Stimulated activated naive CD8-positive, alpha-beta T cell treated with anti-CD3 and anti-CD28 coated beads, Interleukin-15, Interleukin-2, amounts not matched to agents 100 ng/mL and 50 ng/mL, for 24 hours (primary cell): ENCODE measurements around the gene DUS1L.

Source experiments
- H3K27ac Mint-ChIP-seq: one replicate; pipeline ENCODE4 v1.8.0; 2021; ENCODE audit warnings: mild to moderate bottlenecking, mixed read lengths
- H3K27me3 Mint-ChIP-seq: one replicate; pipeline ENCODE4 v1.8.0; 2021; ENCODE audit warnings: mixed read lengths
- H3K36me3 Mint-ChIP-seq: one replicate; pipeline ENCODE4 v1.8.0; 2021; ENCODE audit warnings: low read depth, mixed read lengths
- H3K4me1 Mint-ChIP-seq: one replicate; pipeline ENCODE4 v1.8.0; 2021; ENCODE audit warnings: low read depth, mixed read lengths
- H3K4me3 Mint-ChIP-seq: one replicate; pipeline ENCODE4 v1.8.0; 2021; ENCODE audit warnings: mild to moderate bottlenecking, mixed read lengths
- H3K9me3 Mint-ChIP-seq: one replicate; pipeline ENCODE4 v1.8.0; 2021; ENCODE audit warnings: mixed read lengths

DUS1L gene

GRCh38 chr17:82085931-82086764 is 20.5 kb upstream of the DUS1L start:
- no peaks in the 10 kb centered on the region for H3K9me3 Mint-ChIP-seq
- no peaks in the 10 kb centered on the region for H3K4me1 Mint-ChIP-seq
- no peak overlapping the region for H3K27ac Mint-ChIP-seq
- H3K4me3 Mint-ChIP-seq, result no peak overlapping the region
- H3K27me3 Mint-ChIP-seq, result no peaks in the 10 kb centered on the region
- H3K36me3 Mint-ChIP-seq, result peaks cover 4% of the 10 kb centered on the region

GRCh38 chr17:82085031-82085861 is 19.6 kb upstream of the DUS1L start:
- H3K36me3 Mint-ChIP-seq, result peaks cover 4% of the 10 kb centered on the region

GRCh38 chr17:82084373-82085030 is 18.9 kb upstream of the DUS1L start:
- Mint-ChIP-seq H3K36me3 (peaks cover 11% of the 10 kb centered on the region), H3K27me3 (no peaks in the 10 kb centered on the region)

More at GRCh38 chr17:82085031-82085861, 19.6 kb upstream of the DUS1L start:
- Mint-ChIP-seq H3K4me3 (no peak overlapping the region), H3K27ac (no peak overlapping the region), H3K9me3 (no peaks in the 10 kb centered on the region), H3K27me3 (no peaks in the 10 kb centered on the region), H3K4me1 (no peaks in the 10 kb centered on the region)

DNA sequence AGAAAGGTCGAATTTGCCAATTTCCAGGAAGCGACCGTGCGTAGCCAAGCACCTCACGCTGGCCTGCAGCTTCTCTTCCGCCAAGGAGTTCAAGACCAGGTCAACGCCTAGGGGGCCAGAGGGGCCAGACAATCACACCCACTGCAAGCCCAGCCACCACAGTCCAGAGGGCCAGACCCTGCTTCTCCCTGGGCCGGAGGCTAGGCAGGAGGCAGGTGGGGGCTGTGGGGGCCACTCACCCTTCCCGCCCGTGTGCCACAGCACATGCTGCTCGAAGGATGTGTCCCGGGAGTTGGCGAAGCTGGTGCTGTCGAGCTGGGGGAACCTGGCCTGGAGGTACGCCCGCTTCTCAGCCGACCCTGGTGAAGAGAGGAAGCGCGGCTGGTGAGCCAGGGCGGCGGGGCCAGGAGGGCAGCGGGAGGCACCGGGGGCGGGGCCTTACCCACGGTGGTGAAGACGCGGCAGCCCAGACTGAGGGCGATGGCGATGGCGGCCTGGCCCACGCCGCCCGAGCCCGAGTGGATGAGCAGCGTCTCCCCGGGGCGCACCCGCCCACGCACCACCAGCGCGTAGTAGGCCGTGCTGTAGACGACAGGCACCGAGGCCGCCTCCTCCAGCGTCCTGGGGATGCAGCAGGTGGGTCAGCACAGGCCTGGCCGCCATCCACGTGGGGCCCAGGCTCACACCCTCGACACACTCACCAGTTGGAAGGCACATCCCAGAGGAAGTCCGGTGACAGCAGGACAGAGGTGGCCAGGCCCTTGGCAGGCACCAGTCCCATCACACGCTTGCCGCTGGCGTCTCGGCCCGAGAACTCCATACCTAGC is 18.1 kb upstream of the DUS1L start:
- H3K36me3 Mint-ChIP-seq, result peaks cover 12% of the 10 kb centered on the region
- no peaks in the 10 kb centered on the region for H3K9me3 Mint-ChIP-seq
- no peak overlapping the region for H3K4me3 Mint-ChIP-seq
- H3K27ac Mint-ChIP-seq, result no peak overlapping the region
- no peaks in the 10 kb centered on the region for H3K27me3 Mint-ChIP-seq
- no peaks in the 10 kb centered on the region for H3K4me1 Mint-ChIP-seq

More at GRCh38 chr17:82084373-82085030, 18.9 kb upstream of the DUS1L start:
- H3K9me3 Mint-ChIP-seq, result no peaks in the 10 kb centered on the region
- no peak overlapping the region for H3K4me3 Mint-ChIP-seq
- no peak overlapping the region for H3K27ac Mint-ChIP-seq
- H3K4me1 Mint-ChIP-seq, result no peaks in the 10 kb centered on the region

GRCh38 chr17:82083009-82083408 is 17.4 kb upstream of the DUS1L start:
- H3K36me3 Mint-ChIP-seq, result peaks cover 11% of the 10 kb centered on the region
- no peaks in the 10 kb centered on the region for H3K4me1 Mint-ChIP-seq
- H3K9me3 Mint-ChIP-seq, result no peaks in the 10 kb centered on the region
- H3K4me3 Mint-ChIP-seq, result no peak overlapping the region
- no peaks in the 10 kb centered on the region for H3K27me3 Mint-ChIP-seq
- no peak overlapping the region for H3K27ac Mint-ChIP-seq

DNA sequence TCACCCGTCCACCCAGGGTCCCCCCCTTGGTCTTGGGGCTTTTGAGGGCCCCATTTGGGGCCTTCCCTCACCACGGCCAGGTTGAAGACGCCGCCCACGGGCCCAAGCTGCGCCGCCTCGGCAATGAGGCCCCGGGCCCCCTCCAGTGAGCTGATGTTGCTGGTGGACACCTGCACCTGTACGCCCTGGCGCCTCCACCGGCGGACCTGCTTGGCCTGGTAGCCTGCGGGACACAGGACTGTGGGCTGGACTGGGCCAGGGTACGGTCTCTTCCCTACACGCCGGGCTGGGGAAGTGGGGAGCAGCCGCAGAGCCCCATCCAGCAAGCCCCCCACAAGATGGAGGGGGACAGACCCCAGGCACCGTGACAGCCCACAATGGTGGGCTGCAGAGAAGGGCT is 16.9 kb upstream of the DUS1L start:
- Mint-ChIP-seq H3K4me1 (no peaks in the 10 kb centered on the region), H3K9me3 (no peaks in the 10 kb centered on the region), H3K27me3 (no peaks in the 10 kb centered on the region), H3K36me3 (peaks cover 11% of the 10 kb centered on the region), H3K27ac (no peak overlapping the region), H3K4me3 (no peak overlapping the region)

GRCh38 chr17:82081966-82082365 is 16.4 kb upstream of the DUS1L start:
- no peaks in the 10 kb centered on the region for H3K4me1 Mint-ChIP-seq
- peaks cover 11% of the 10 kb centered on the region for H3K36me3 Mint-ChIP-seq
- no peak overlapping the region for H3K27ac Mint-ChIP-seq
- no peak overlapping the region for H3K4me3 Mint-ChIP-seq
- no peaks in the 10 kb centered on the region for H3K9me3 Mint-ChIP-seq
- H3K27me3 Mint-ChIP-seq, result no peaks in the 10 kb centered on the region

GRCh38 chr17:82081546-82081945 is 15.9 kb upstream of the DUS1L start:
- Mint-ChIP-seq H3K36me3 (peaks cover 11% of the 10 kb centered on the region), H3K27ac (no peak overlapping the region), H3K9me3 (no peaks in the 10 kb centered on the region), H3K4me1 (no peaks in the 10 kb centered on the region), H3K4me3 (no peak overlapping the region), H3K27me3 (no peaks in the 10 kb centered on the region)

- no peak overlapping the region for H3K27ac Mint-ChIP-seq
- H3K36me3 Mint-ChIP-seq, result peaks cover 11% of the 10 kb centered on the region
- no peak overlapping the region for H3K4me3 Mint-ChIP-seq
- no peaks in the 10 kb centered on the region for H3K4me1 Mint-ChIP-seq
- H3K9me3 Mint-ChIP-seq, result no peaks in the 10 kb centered on the region
- no peaks in the 10 kb centered on the region for H3K27me3 Mint-ChIP-seq
Observed at GRCh38 chr17:82080789-82081464, 15.3 kb upstream of the DUS1L start.

GRCh38 chr17:82080048-82080788 is 14.6 kb upstream of the DUS1L start:
- Mint-ChIP-seq H3K4me3 (no peak overlapping the region), H3K36me3 (peaks cover 11% of the 10 kb centered on the region), H3K27me3 (no peaks in the 10 kb centered on the region), H3K9me3 (no peaks in the 10 kb centered on the region), H3K4me1 (no peaks in the 10 kb centered on the region), H3K27ac (no peak overlapping the region)

DNA sequence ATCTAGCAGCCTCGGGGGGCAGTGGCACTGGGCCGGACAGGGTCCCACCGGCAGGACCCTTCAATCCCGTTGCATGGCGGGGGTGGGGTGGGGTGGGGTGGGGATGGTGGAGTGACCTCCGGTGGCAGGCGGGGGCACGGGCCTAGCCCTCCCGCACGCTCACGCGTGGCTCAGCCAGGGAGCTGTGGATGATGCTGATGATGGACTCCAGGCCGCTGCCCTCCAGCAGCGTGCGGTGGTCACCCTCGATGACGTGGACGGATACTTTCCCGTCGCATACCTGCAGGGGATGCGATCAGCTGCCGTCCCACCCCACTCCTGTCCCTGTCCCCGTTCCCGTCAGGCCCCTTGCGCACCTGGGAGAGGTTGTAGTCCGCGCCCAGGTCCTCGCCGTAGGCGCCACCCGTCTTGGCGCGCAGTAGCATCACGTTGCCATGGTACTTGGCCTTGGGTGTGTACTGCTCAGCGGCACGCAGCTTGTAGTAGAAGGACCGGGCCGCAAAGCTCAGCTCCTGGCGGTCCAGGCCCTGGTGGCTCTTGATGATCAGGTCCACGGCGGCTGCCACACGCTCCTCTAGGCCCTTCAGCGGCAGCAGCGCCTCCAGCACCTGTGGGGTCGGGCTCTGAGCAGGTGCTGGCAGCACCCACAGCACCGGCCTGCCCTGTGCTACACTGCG is 13.5 kb upstream of the DUS1L start:
- no peaks in the 10 kb centered on the region for H3K27me3 Mint-ChIP-seq
- H3K4me1 Mint-ChIP-seq, result no peaks in the 10 kb centered on the region
- H3K4me3 Mint-ChIP-seq, result no peak overlapping the region
- peaks cover 11% of the 10 kb centered on the region for H3K36me3 Mint-ChIP-seq
- H3K9me3 Mint-ChIP-seq, result no peaks in the 10 kb centered on the region
- no peak overlapping the region for H3K27ac Mint-ChIP-seq

DNA sequence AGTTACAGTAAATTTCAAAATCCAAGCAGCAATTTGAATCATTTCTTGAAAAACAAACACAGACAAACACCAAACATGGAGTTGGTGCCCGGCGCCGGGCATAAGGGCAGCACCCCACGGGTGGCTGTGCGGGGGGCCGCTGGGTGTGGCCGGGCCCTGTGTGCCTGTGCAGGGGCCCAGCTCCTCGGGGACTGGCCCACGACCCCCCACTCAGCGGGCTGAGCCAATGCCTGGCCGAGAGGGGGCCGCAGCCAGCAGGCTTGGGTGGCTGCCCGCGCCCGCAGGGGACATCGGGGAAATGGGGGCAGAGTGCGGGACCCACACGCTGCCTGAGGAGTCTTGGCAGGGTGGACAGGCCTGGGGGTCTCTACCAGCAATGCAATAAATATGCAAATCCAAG is 12.8 kb upstream of the DUS1L start:
- no peaks in the 10 kb centered on the region for H3K4me1 Mint-ChIP-seq
- H3K9me3 Mint-ChIP-seq, result no peaks in the 10 kb centered on the region
- no peaks in the 10 kb centered on the region for H3K27me3 Mint-ChIP-seq
- H3K27ac Mint-ChIP-seq, result no peak overlapping the region
- H3K36me3 Mint-ChIP-seq, result peaks cover 11% of the 10 kb centered on the region
- H3K4me3 Mint-ChIP-seq, result no peak overlapping the region
